GM18520 (cell line): ENCODE data around the gene SYT4.

Source experiments
- ATAC-seq: cut with Tn5 transposase; IDR thresholded peaks from one replicate; pipeline ENCODE4 v1.9.1; 2021; ENCODE audit not compliant: unreplicated experiment

The SYT4 gene

GRCh38 chr18:43222501-43222900 is 54.8 kb downstream of the SYT4 start:
- no peak for ATAC-seq

GRCh38 chr18:43220691-43221090 is 56.6 kb downstream of the SYT4 start:
- no peak for ATAC-seq
